Peyer's patch (tissue), 4 donors: ENCODE data around the gene EMC1.

Experiments
- POLR2A ChIP-seq, 2 donors: fragments of 450-650 bp; IDR thresholded peaks; one replicate each; pipeline ENCODE4 v1.5.1; 2017; ENCODE audit warnings: antibody characterized with exemption in 2 of 2, mild to moderate bottlenecking in 2 of 2, moderate library complexity in 2 of 2
- TF ChIP-seq, protein P1 (sequence below), 6 experiments: fragments of 450-650 bp in 4 of 6; fragments of 200-600 bp in 2 of 6; sonication (generic) in 1 of 6; IDR thresholded peaks; one replicate each; pipeline ENCODE4 v1.5.1; 2017 to 2019; ENCODE audit warnings: antibody characterized with exemption in 6 of 6, mild to moderate bottlenecking in 3 of 6, moderate library complexity in 1 of 6

DNA sequence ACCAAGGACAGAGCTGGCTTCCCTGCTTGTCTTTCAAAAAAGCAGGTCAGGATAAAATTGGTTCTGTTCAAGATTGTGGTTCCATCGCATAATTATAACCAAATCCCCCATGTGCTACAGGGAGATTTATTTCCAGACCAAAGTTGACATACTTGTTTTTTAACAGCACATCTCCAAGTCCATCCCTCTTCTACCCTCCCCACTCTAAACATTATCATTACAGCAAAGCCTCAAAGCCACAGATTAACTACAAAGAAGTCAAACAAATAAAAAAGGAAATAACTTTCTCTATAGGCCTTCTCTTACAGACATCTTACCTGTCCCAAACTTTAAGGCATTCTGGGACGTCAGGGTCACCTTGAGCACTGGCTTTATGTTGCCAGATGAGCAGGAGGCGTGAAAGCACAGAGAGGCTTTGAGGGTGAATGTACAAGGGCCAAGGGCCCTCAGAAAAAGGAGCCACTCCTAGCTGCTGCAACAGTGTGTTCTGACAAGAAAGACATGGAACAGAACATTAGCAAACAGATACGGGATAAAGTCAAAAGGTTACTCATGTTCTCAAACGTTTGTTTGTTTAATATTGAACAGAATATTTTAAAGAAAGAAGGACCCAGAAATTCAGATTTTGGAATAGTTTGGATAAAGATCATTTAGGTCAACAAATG is 72.5 kb downstream of the EMC1 start:
- TF ChIP-seq, protein P1, sequence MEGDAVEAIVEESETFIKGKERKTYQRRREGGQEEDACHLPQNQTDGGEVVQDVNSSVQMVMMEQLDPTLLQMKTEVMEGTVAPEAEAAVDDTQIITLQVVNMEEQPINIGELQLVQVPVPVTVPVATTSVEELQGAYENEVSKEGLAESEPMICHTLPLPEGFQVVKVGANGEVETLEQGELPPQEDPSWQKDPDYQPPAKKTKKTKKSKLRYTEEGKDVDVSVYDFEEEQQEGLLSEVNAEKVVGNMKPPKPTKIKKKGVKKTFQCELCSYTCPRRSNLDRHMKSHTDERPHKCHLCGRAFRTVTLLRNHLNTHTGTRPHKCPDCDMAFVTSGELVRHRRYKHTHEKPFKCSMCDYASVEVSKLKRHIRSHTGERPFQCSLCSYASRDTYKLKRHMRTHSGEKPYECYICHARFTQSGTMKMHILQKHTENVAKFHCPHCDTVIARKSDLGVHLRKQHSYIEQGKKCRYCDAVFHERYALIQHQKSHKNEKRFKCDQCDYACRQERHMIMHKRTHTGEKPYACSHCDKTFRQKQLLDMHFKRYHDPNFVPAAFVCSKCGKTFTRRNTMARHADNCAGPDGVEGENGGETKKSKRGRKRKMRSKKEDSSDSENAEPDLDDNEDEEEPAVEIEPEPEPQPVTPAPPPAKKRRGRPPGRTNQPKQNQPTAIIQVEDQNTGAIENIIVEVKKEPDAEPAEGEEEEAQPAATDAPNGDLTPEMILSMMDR (IDR thresholded peaks at IDR 0.05) = no peak
- TF ChIP-seq POLR2A (IDR thresholded peaks at IDR 0.05) = no peak
